ENCODE measurements around the gene ITGBL1. TPM values are rescaled to one million over a fixed set of nuclear protein-coding genes. Genes with fewer than 3 reads are reported as not detected.

ITGBL1 gene
- total and polyA plus RNA-seq, 2 donors (not counting 3 experiments of a cell fraction or from before 2014, with no cell fraction given), result 4.6 to 8.8 TPM

- Histone ChIP-seq H2AFZ (ENCODE audit: low read depth, low read length) (peak overlapping the region; percentile 13), H3K36me3 (ENCODE audit: control insufficient read depth in 2 of 2, extremely low read depth in 1 of 2, insufficient read depth in 2 of 2, low read length in 2 of 2) (no peaks in the 10 kb centered on the region), H3K9ac (replicated peaks; ENCODE audit: extremely low read depth, insufficient read depth, low read length) (peak overlapping the region; percentile 68), H3K4me2 (ENCODE audit: insufficient read depth, low read length) (peak overlapping the region; percentile 49), H4K20me1 (replicated peaks; ENCODE audit: control insufficient read depth, extremely low read depth, insufficient read depth, low read length) (no peaks in the 10 kb centered on the region), H3K4me3 (replicated peaks in 1 of 3; ENCODE audit: insufficient read depth in 1 of 3, low read depth in 1 of 3, low read length in 3 of 3) (peak overlapping the region in 1 of 3 experiments; percentile 49), H3K27me3 (ENCODE audit: control insufficient read depth in 2 of 2, insufficient read depth in 2 of 2, low read length in 2 of 2) (no peaks in the 10 kb centered on the region), H3K9me1 (replicated peaks; ENCODE audit: control insufficient read depth, extremely low read depth, insufficient read depth, low read length) (no peaks in the 10 kb centered on the region), H3K27ac (ENCODE audit: insufficient read depth, low read depth, low read length) (peak overlapping the region; percentile 99), H3K9me3 (replicated peaks; ENCODE audit: control insufficient read depth, insufficient read depth, low read length) (no peaks in the 10 kb centered on the region), H3K79me2 (ENCODE audit: control insufficient read depth, insufficient read depth, low read length) (peaks cover 4% of the 10 kb centered on the region), H3K4me1 (ENCODE audit: control insufficient read depth, extremely low read depth, insufficient read depth, low read length) (peaks cover 50% of the 10 kb centered on the region)
- ChIA-PET POLR2A (no interaction called here), CTCF (interaction anchor here (0.6 to 3.1 kb wide), 5 partner anchors 15 to 346 kb away, joined by 3 to 19 read pairs (median 13); no protein-coding TSS in a partner anchor)
- dilution Hi-C loops (cut with MboI; ENCODE audit: extremely low pct_ligation_motif_present, low sequenced_read_pairs) (no loop called here), intact Hi-C loops (cut with micrococcal nuclease) (no loop called here)
- DNase-seq (ENCODE audit: low read depth, low spot score), result peak; percentile 78
- peak; percentile 28 for FAIRE-seq
- BruUV-seq (replicated peaks), result no TSS peak
- TF ChIP-seq MAX (IDR thresholded peaks at IDR 0.05; ENCODE audit: insufficient read depth, insufficient read length) (no peak), CTCF (IDR thresholded peaks at IDR 0.05; ENCODE audit: extremely low read depth in 1 of 2, insufficient read depth in 1 of 2, low read depth in 1 of 2, low read length in 2 of 2) (no peak), POLR2A (IDR thresholded peaks at IDR 0.05; ENCODE audit: low read depth, low read length) (no peak), EZH2 (IDR thresholded peaks at IDR 0.05; ENCODE audit: borderline replicate concordance, low read depth, low read length, severe bottlenecking) (no peak), MYC (IDR thresholded peaks at IDR 0.05; ENCODE audit: low read depth, low read length) (no peak), FOS (IDR thresholded peaks at IDR 0.05; ENCODE audit: borderline replicate concordance, insufficient read depth, low read length) (no peak), GATA2 (IDR thresholded peaks at IDR 0.05; ENCODE audit: insufficient read depth, insufficient read length, low read depth, low read length) (no peak), POLR2AphosphoS5 (IDR thresholded peaks at IDR 0.05; ENCODE audit: insufficient read depth, low read depth, low read length) (no peak), JUN (IDR thresholded peaks at IDR 0.05; ENCODE audit: borderline replicate concordance, insufficient read depth, insufficient read length, low read depth) (no peak)
Measured at GRCh38 chr13:101490406-101491015, 38.0 kb downstream of the ITGBL1 start.

Measured in endothelial cell of umbilical vein (primary cell).